ENCODE data around the gene FLVCR1. TPM values are rescaled to one million over a fixed set of nuclear protein-coding genes. Genes with fewer than 3 reads are reported as not detected.

Gene FLVCR1
- total RNA-seq, 4 donors from 2014 or later: 3.1 to 4.3 (median 3.7) TPM

DNA sequence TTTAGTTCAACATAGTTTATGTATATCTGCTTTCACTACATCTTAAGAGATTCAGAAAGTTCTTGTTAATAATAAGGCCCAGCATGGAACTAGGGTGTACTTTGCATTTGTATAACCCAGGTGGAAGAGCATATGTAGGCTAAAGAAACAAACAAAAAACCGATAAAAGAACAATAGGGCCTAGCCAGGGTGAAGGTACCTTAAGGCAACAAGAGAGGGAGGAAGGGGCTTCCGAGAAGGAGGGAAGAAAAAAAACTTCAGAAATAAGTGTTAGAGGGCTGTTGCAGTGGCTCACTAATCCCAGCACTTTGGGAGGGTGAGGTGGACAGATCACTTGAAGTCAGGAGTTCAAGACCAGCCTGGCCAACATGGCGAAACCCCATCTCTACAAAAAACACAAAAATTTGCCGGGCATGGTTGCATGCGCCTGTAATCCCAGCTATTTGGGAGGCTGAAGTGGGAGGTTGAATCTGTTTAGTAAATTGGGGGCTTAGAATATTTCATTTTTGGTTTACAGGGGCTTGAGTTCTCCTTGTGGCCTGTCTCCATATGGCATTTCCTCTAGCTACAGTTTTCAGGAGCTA, 5.9 kb upstream of the FLVCR1 start:
- TF ChIP-seq POLR2A (IDR thresholded peaks at IDR 0.05; ENCODE audit: low read depth) (no peak), EP300 (IDR thresholded peaks at IDR 0.05) (no peak), POLR2AphosphoS5 (IDR thresholded peaks at IDR 0.05) (no peak)
- TF ChIP-seq, protein P1, sequence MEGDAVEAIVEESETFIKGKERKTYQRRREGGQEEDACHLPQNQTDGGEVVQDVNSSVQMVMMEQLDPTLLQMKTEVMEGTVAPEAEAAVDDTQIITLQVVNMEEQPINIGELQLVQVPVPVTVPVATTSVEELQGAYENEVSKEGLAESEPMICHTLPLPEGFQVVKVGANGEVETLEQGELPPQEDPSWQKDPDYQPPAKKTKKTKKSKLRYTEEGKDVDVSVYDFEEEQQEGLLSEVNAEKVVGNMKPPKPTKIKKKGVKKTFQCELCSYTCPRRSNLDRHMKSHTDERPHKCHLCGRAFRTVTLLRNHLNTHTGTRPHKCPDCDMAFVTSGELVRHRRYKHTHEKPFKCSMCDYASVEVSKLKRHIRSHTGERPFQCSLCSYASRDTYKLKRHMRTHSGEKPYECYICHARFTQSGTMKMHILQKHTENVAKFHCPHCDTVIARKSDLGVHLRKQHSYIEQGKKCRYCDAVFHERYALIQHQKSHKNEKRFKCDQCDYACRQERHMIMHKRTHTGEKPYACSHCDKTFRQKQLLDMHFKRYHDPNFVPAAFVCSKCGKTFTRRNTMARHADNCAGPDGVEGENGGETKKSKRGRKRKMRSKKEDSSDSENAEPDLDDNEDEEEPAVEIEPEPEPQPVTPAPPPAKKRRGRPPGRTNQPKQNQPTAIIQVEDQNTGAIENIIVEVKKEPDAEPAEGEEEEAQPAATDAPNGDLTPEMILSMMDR (IDR thresholded peaks at IDR 0.05): no peak
- 93% methylated on average over 5 of the region's 5 CpGs for WGBS
- H3K4me3 ChIP-seq: no peak overlapping the region

DNA sequence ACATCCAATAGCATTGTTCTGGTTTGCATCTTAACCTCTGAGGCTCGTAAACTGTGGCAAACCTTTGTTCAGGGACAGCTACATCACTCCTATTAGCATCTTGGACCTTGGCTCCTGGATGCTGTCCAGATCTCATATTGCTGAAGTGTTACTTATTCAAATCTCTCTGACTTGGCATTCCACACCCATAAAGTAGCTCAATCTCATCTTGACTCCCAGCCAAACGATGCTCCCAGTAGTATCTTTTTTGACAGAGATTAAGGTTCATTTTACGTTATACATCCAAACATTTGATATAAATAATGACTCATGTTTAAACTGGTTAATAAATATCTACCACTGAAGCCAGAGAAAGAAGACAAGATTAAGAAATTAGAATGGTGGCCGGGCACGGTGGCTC, 4.4 kb upstream of the FLVCR1 start:
- Histone ChIP-seq H3K27ac (replicated peaks in 1 of 4) (no peak overlapping the region), H3K9me3 (no peaks in the 10 kb centered on the region), H3K27me3 (no peaks in the 10 kb centered on the region), H3K36me3 (no peaks in the 10 kb centered on the region), H3K4me1 (peaks cover 5 to 14% (median 10%) of the 10 kb centered on the region in 4 donors), H3K4me3 (no peak overlapping the region)
- 92% methylated on average over 5 of the region's 5 CpGs for WGBS
- TF ChIP-seq EP300 (IDR thresholded peaks at IDR 0.05) (no peak), POLR2AphosphoS5 (IDR thresholded peaks at IDR 0.05) (no peak), POLR2A (IDR thresholded peaks at IDR 0.05; ENCODE audit: low read depth) (no peak)
- TF ChIP-seq, protein P1 (IDR thresholded peaks at IDR 0.05): no peak
- no peak for DNase-seq (ENCODE audit: extremely low spot score)
- intact Hi-C loops (cut with DNase I): no loop called here

More for the DNA sequence above, 5.9 kb upstream of the FLVCR1 start:
- H3K4me1 ChIP-seq: peaks cover 3 to 9% (median 5%) of the 10 kb centered on the region in 4 donors
- intact Hi-C loops (cut with DNase I): no loop called here
- no peaks in the 10 kb centered on the region for H3K9me3 ChIP-seq
- H3K36me3 ChIP-seq: no peaks in the 10 kb centered on the region
- DNase-seq (ENCODE audit: extremely low spot score): no peak
- H3K27ac ChIP-seq (replicated peaks in 1 of 4): no peak overlapping the region
- no peaks in the 10 kb centered on the region for H3K27me3 ChIP-seq

DNA sequence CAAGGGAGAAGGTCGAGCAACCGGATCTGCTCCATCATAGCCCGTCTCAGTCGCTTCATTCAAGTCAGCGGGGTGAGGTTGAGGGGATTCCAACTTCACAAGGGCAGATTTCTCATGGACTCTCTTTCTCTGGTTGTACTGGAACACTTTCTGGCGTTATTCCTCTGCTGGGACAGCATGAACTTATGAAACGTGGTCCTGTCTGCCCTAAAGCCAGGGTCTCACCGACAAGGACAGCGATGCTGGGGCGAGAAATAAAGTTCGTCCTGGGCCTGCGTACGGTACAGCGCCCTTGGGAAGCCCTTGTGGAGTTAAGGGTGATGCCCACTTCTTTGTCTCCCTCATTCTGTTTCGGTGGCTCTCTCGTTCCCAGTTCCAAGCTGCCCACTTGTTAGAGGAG, 1.3 kb upstream of the FLVCR1 start:
- DNase-seq (ENCODE audit: extremely low spot score): no peak
- Histone ChIP-seq H3K4me3 (peak overlapping the region in 3 of 4 donors; percentile 89 to 99 (median 91)), H3K27me3 (no peaks in the 10 kb centered on the region), H3K9me3 (no peaks in the 10 kb centered on the region), H3K36me3 (no peaks in the 10 kb centered on the region), H3K4me1 (peaks cover 15 to 40% (median 37%) of the 10 kb centered on the region in 4 donors), H3K27ac (replicated peaks in 1 of 4) (peak overlapping the region in 1 of 4 donors; percentile 90)
- WGBS: 94% methylated on average over 16 of the region's 16 CpGs
- intact Hi-C loops (cut with DNase I): no loop called here
- no peak for TF ChIP-seq POLR2A (IDR thresholded peaks at IDR 0.05; ENCODE audit: low read depth)
- TF ChIP-seq POLR2AphosphoS5 (IDR thresholded peaks at IDR 0.05): no peak
- TF ChIP-seq EP300 (IDR thresholded peaks at IDR 0.05): no peak
- TF ChIP-seq, protein P1 (IDR thresholded peaks at IDR 0.05): no peak

DNA sequence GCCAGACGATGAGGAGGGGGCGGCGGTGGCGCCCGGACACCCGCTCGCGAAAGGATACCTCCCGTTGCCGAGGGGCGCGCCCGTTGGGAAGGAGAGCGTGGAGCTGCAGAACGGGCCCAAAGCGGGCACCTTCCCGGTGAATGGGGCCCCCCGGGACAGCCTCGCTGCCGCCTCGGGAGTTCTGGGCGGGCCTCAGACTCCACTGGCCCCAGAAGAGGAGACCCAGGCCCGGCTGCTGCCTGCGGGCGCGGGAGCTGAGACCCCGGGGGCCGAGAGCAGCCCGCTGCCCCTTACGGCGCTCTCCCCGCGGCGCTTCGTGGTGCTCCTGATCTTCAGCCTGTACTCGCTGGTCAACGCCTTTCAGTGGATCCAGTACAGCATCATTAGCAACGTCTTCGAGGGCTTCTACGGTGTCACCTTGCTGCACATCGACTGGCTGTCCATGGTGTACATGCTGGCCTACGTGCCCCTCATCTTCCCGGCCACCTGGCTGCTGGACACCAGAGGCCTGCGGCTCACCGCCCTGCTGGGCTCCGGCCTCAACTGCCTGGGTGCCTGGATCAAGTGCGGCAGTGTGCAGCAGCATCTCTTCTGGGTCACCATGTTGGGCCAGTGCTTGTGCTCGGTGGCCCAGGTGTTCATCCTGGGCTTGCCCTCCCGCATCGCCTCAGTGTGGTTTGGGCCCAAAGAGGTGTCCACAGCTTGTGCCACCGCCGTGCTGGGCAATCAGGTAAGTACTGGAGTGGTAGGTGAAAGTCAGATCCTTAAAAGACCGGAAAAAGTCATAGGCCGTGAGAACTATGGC, 588 bp downstream of the FLVCR1 start:
- H3K27me3 ChIP-seq: no peaks in the 10 kb centered on the region
- intact Hi-C loops (cut with DNase I): no loop called here
- TF ChIP-seq, protein P1 (IDR thresholded peaks at IDR 0.05): no peak
- TF ChIP-seq POLR2AphosphoS5 (IDR thresholded peaks at IDR 0.05): no peak
- TF ChIP-seq EP300 (IDR thresholded peaks at IDR 0.05): no peak
- TF ChIP-seq POLR2A (IDR thresholded peaks at IDR 0.05; ENCODE audit: low read depth): no peak
- DNase-seq (ENCODE audit: extremely low spot score): no peak
- H3K4me3 ChIP-seq: peak overlapping the region; percentile 88 to 99 (median 90)
- H3K9me3 ChIP-seq: no peaks in the 10 kb centered on the region
- peaks cover 15 to 51% (median 40%) of the 10 kb centered on the region in 4 donors for H3K4me1 ChIP-seq
- peak overlapping the region; percentile 88 to 91 (median 90) for H3K27ac ChIP-seq (replicated peaks in 1 of 4)
- 5% methylated on average over 28 of the region's 54 CpGs for WGBS
- no peaks in the 10 kb centered on the region for H3K36me3 ChIP-seq
